H9 (cell line): ENCODE results near the gene RABGAP1. TPM values are rescaled to one million over a fixed set of nuclear protein-coding genes. Genes with fewer than 3 reads are reported as not detected.

Experiments
- DNase-seq: peaks from one replicate; pipeline ENCODE4 v3.0.0-alpha.2; 2017
- H2AFZ ChIP-seq: one replicate; pipeline ENCODE4 v1.6.1; 2013; ENCODE audit warnings: mild to moderate bottlenecking, low read length, control low read depth, moderate library complexity
- H2AK5ac ChIP-seq: 2 replicates; pipeline ENCODE4 v1.6.1; 2013; ENCODE audit warnings: low read length, control low read depth, mixed read lengths; ENCODE audit not compliant: insufficient read length
- H2BK120ac ChIP-seq: one replicate; pipeline ENCODE4 v1.6.1; 2013; ENCODE audit warnings: low read depth, mild to moderate bottlenecking, low read length, control low read depth, inconsistent platforms; ENCODE audit not compliant: poor library complexity, severe bottlenecking
- H2BK12ac ChIP-seq: 2 replicates; pipeline ENCODE4 v1.6.1; 2013; ENCODE audit warnings: low read length, control low read depth, mixed read lengths, low read depth; ENCODE audit not compliant: insufficient read length
- H2BK15ac ChIP-seq: 2 replicates; pipeline ENCODE4 v1.6.1; 2013; ENCODE audit warnings: low read depth, low read length, control low read depth
- H2BK20ac ChIP-seq: one replicate; pipeline ENCODE4 v1.6.1; 2013; ENCODE audit warnings: low read depth, mild to moderate bottlenecking, low read length, control low read depth, inconsistent platforms; ENCODE audit not compliant: poor library complexity, severe bottlenecking
- H2BK5ac ChIP-seq: 2 replicates; pipeline ENCODE4 v1.6.1; 2013; ENCODE audit warnings: low read length, control low read depth, mixed read lengths; ENCODE audit not compliant: insufficient read length
- H3K14ac ChIP-seq: 2 replicates; pipeline ENCODE4 v1.6.1; 2013; ENCODE audit warnings: low read length, control low read depth; ENCODE audit not compliant: insufficient read depth
- H3K18ac ChIP-seq: 2 replicates; pipeline ENCODE4 v1.6.1; 2013; ENCODE audit warnings: low read depth, mild to moderate bottlenecking, mixed read lengths, low read length, control low read depth; ENCODE audit not compliant: insufficient read length
- H3K23ac ChIP-seq: 2 replicates; pipeline ENCODE4 v1.6.1; 2013; ENCODE audit warnings: low read length, control low read depth, mixed read lengths, low read depth; ENCODE audit not compliant: insufficient read length
- H3K23me2 ChIP-seq: 2 replicates; pipeline ENCODE4 v1.6.1; 2013; ENCODE audit warnings: low read depth, mild to moderate bottlenecking, mixed read lengths, low read length, control low read depth; ENCODE audit not compliant: insufficient read length, poor library complexity, severe bottlenecking
- H3K27ac ChIP-seq: 2 replicates; pipeline ENCODE4 v1.5.1; 2013; ENCODE audit warnings: low read length, control low read depth, mixed read lengths, low read depth; ENCODE audit not compliant: insufficient read length
- H3K27me3 ChIP-seq: 2 replicates; pipeline ENCODE4 v1.6.1; 2013; ENCODE audit warnings: low read length, control low read depth, inconsistent platforms; ENCODE audit not compliant: insufficient read depth
- H3K4ac ChIP-seq: 2 replicates; pipeline ENCODE4 v1.6.1; 2013; ENCODE audit warnings: low read depth, mild to moderate bottlenecking, control low read depth, inconsistent platforms, low read length, moderate library complexity
- H3K4me1 ChIP-seq: 2 replicates; pipeline ENCODE4 v1.6.1; 2013; ENCODE audit warnings: low read length, control low read depth, inconsistent platforms; ENCODE audit not compliant: insufficient read depth
- H3K4me2 ChIP-seq: 2 replicates; pipeline ENCODE4 v1.6.1; 2013; ENCODE audit warnings: low read length, control low read depth, mixed read lengths; ENCODE audit not compliant: insufficient read length, insufficient read depth
- H3K56ac ChIP-seq: 2 replicates; pipeline ENCODE4 v1.6.1; 2013; ENCODE audit warnings: low read depth, mild to moderate bottlenecking, mixed read lengths, low read length, control low read depth; ENCODE audit not compliant: insufficient read length
- H3K79me1 ChIP-seq: 2 replicates; pipeline ENCODE4 v1.6.1; 2013; ENCODE audit warnings: low read depth, mild to moderate bottlenecking, moderate library complexity, low read length, control low read depth, inconsistent platforms; ENCODE audit not compliant: insufficient read depth, poor library complexity, severe bottlenecking
- H3K79me2 ChIP-seq: 2 replicates; pipeline ENCODE4 v1.6.1; 2013; ENCODE audit warnings: low read length, control low read depth, inconsistent platforms; ENCODE audit not compliant: insufficient read depth
- H3K9ac ChIP-seq: 2 replicates; pipeline ENCODE4 v1.6.1; 2013; ENCODE audit warnings: low read length, control low read depth, mixed read lengths; ENCODE audit not compliant: insufficient read length; ENCODE audit errors: extremely low read depth
- H3K9me3 ChIP-seq: one replicate; pipeline ENCODE4 v1.6.1; 2013; ENCODE audit warnings: low read depth, low read length, inconsistent platforms; ENCODE audit not compliant: control insufficient read depth
- H3T11ph ChIP-seq: one replicate; pipeline ENCODE4 v1.6.1; 2013; ENCODE audit warnings: mild to moderate bottlenecking, low read length, control low read depth, inconsistent platforms
- H4K20me1 ChIP-seq: one replicate; pipeline ENCODE4 v1.6.1; 2013; ENCODE audit not compliant: control insufficient read depth, insufficient read length, insufficient read depth
- H4K5ac ChIP-seq: 2 replicates; pipeline ENCODE4 v1.6.1; 2013; ENCODE audit warnings: low read depth, mild to moderate bottlenecking, mixed read lengths, low read length, control low read depth; ENCODE audit not compliant: insufficient read length
- H4K8ac ChIP-seq: replicated peaks from 2 replicates; pipeline ENCODE4 v1.6.1; 2013; ENCODE audit warnings: low read length, control low read depth, mixed read lengths, low read depth; ENCODE audit not compliant: insufficient read length
- H4K91ac ChIP-seq: 2 replicates; pipeline ENCODE4 v1.6.1; 2013; ENCODE audit warnings: low read depth, mild to moderate bottlenecking, moderate library complexity, mixed read lengths, low read length, control low read depth; ENCODE audit not compliant: insufficient read length
- H3K27ac Mint-ChIP-seq, 3 experiments: 2 replicates in 2 of 3; 3 replicates in 1 of 3; pipeline ENCODE4 v1.8.0; 2020 to 2021; ENCODE audit warnings: mixed read lengths in 3 of 3, mild to moderate bottlenecking in 1 of 3, moderate library complexity in 1 of 3
- H3K27me3 Mint-ChIP-seq: 2 replicates; pipeline ENCODE4 v1.8.0; 2021; ENCODE audit warnings: low read depth, mild to moderate bottlenecking, moderate library complexity, mixed read lengths
- H3K36me3 Mint-ChIP-seq, 3 experiments: 2 replicates in 2 of 3; 3 replicates in 1 of 3; pipeline ENCODE4 v1.8.0; 2020 to 2021; ENCODE audit warnings: low read depth in 3 of 3, mixed read lengths in 3 of 3; ENCODE audit not compliant: insufficient read depth in 1 of 3
- H3K4me1 Mint-ChIP-seq, 2 experiments: 2 replicates each; pipeline ENCODE4 v1.8.0; 2020; ENCODE audit warnings: mixed read lengths in 2 of 2
- H3K4me3 Mint-ChIP-seq, 2 experiments: 2 replicates in 1 of 2; 3 replicates in 1 of 2; pipeline ENCODE4 v1.8.0; 2020 to 2021; ENCODE audit warnings: mild to moderate bottlenecking in 2 of 2, mixed read lengths in 2 of 2, moderate library complexity in 1 of 2
- H3K9me3 Mint-ChIP-seq, 2 experiments: 2 replicates in 1 of 2; 3 replicates in 1 of 2; pipeline ENCODE4 v1.8.0; 2020; ENCODE audit warnings: mild to moderate bottlenecking in 2 of 2, mixed read lengths in 2 of 2, moderate library complexity in 1 of 2
- WGBS: extraction: QIAGEN DNeasy Blood & Tissue Kit; methylation state at CpG from one replicate; pipeline ENCODE4 v1.1.7; 2013; ENCODE audit warnings: missing lambda C conversion rate, low lambda C conversion rate, mixed read lengths; ENCODE audit not compliant: insufficient read length; ENCODE audit errors: extremely low coverage; 5-methylcytosine and 5-hydroxymethylcytosine counted together
- total RNA-seq: library from RNA; stranded (reverse); gene quantifications from 2 replicates; pipeline ENCODE4 v1.2.1, GENCODE V29; 2021
- TF ChIP-seq, protein P1 (sequence below): fragments of 200-600 bp; sonication (generic); conservative IDR thresholded peaks from 3 replicates; pipeline ENCODE4 v1.8.0; 2021; ENCODE audit warnings: antibody characterized with exemption, mild to moderate bottlenecking

Gene RABGAP1
- total RNA-seq, 1 experiment from 2014 or later = 31.6 TPM

DNA sequence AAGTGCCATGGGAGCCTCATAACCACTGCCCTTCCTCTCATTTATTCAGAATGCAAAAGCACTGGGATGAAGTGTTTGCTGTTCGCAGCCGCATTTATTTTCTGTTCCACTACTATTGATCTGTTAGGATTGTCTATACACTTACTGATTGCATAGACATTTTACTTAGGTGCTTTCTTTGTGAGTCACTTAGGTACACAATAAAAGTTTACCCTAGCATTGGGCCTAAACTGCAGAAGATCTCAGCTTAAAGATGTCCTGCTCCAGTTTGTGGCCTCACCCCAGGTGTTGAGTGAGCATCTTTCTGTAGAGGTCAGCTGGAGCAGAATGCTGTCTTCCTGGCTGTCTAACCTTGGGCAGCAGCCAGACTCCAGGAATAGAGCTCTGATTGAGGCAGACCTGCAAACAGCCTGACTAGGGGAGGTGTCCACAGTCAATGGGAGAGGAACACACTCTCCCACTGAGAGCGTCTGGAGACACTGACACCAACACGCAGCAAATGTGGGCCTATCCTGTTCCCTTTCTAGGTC, 146.6 kb downstream of the RABGAP1 start:
- Histone ChIP-seq H4K5ac (no peak overlapping the region), H2BK20ac (no peak overlapping the region), H3K9me3 (no peaks in the 10 kb centered on the region), H3K14ac (no peak overlapping the region), H3K27me3 (no peaks in the 10 kb centered on the region), H3K79me2 (no peaks in the 10 kb centered on the region), H4K20me1 (no peaks in the 10 kb centered on the region), H2AK5ac (no peak overlapping the region), H3K4me2 (no peak overlapping the region), H2BK120ac (no peak overlapping the region), H3K18ac (no peak overlapping the region), H3K56ac (no peak overlapping the region), H3K23ac (no peak overlapping the region), H3K9ac (no peak overlapping the region), H4K8ac (no peak overlapping the region), H2BK15ac (no peak overlapping the region), H2BK5ac (no peak overlapping the region), H3K79me1 (no peaks in the 10 kb centered on the region), H3K4ac (no peak overlapping the region), H4K91ac (no peak overlapping the region), H2BK12ac (no peak overlapping the region), H3K23me2 (no peaks in the 10 kb centered on the region), H3K4me1 (peaks cover 5% of the 10 kb centered on the region; the same call in 1 of the 2 replicates), H3K27ac (no peak overlapping the region), H2AFZ (no peak overlapping the region), H3T11ph (no peak overlapping the region)
- Mint-ChIP-seq H3K27ac (0 out of 7 replicates have a peak overlapping the region, but pooled peaks of 1 of the 3 experiments have one; percentile 31), H3K27me3 (no peaks in the 10 kb centered on the region), H3K9me3 (no peaks in the 10 kb centered on the region), H3K36me3 (peaks cover 12 to 67% (median 56%) of the 10 kb centered on the region in 3 experiments; a peak in 6 of 7 replicates), H3K4me1 (peaks cover 12 to 17% of the 10 kb centered on the region in 2 experiments), H3K4me3 (no peak overlapping the region)
- TF ChIP-seq, protein P1, sequence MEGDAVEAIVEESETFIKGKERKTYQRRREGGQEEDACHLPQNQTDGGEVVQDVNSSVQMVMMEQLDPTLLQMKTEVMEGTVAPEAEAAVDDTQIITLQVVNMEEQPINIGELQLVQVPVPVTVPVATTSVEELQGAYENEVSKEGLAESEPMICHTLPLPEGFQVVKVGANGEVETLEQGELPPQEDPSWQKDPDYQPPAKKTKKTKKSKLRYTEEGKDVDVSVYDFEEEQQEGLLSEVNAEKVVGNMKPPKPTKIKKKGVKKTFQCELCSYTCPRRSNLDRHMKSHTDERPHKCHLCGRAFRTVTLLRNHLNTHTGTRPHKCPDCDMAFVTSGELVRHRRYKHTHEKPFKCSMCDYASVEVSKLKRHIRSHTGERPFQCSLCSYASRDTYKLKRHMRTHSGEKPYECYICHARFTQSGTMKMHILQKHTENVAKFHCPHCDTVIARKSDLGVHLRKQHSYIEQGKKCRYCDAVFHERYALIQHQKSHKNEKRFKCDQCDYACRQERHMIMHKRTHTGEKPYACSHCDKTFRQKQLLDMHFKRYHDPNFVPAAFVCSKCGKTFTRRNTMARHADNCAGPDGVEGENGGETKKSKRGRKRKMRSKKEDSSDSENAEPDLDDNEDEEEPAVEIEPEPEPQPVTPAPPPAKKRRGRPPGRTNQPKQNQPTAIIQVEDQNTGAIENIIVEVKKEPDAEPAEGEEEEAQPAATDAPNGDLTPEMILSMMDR = no peak
- WGBS = no CpG with 5 or more reads among the region's 4 CpGs
- no peak for DNase-seq
